Neural cell (in vitro differentiated cells): Measurements from ENCODE around the gene NEFH. TPM values are rescaled to one million over a fixed set of nuclear protein-coding genes. Genes with fewer than 3 reads are reported as not detected.

Experiments
- H2AFZ ChIP-seq: fragments of 200-600, 300-800 bp; sonication (generic), shearing (Covaris generic); 2 replicates; pipeline ENCODE4 v1.6.0; 2014; ENCODE audit warnings: low read depth, mild to moderate bottlenecking, antibody characterized with exemption, low read length, moderate library complexity
- H3F3A ChIP-seq: fragments of 200-600 bp; shearing (Covaris generic); 2 replicates; pipeline ENCODE4 v1.6.1; 2016; ENCODE audit warnings: mild to moderate bottlenecking, moderate library complexity, mixed read lengths, antibody characterized with exemption, low read length; ENCODE audit not compliant: insufficient read depth, poor library complexity, severe bottlenecking
- H3K27ac ChIP-seq: fragments of 200-600, 300-800 bp; sonication (generic), shearing (Covaris generic); 2 replicates; pipeline ENCODE4 v1.5.1; 2014; ENCODE audit warnings: mild to moderate bottlenecking, low read length, moderate library complexity
- H3K27me3 ChIP-seq: fragments of 300-800, 200-600 bp; sonication (generic), shearing (Covaris generic); 2 replicates; pipeline ENCODE4 v1.6.0; 2014; ENCODE audit warnings: mild to moderate bottlenecking, low read depth, low read length, moderate library complexity; ENCODE audit not compliant: insufficient read depth
- H3K36me3 ChIP-seq: fragments of 300-800, 200-600 bp; sonication (generic), shearing (Covaris generic); 2 replicates; pipeline ENCODE4 v1.5.1; 2014; ENCODE audit warnings: mild to moderate bottlenecking, antibody characterized with exemption, low read length, moderate library complexity; ENCODE audit not compliant: insufficient read depth
- H3K4me2 ChIP-seq: fragments of 300-800, 200-600 bp; sonication (generic), shearing (Covaris generic); 2 replicates; pipeline ENCODE4 v1.6.0; 2014; ENCODE audit warnings: mild to moderate bottlenecking, low read length
- H3K4me3 ChIP-seq: fragments of 300-800, 200-600 bp; sonication (generic), shearing (Covaris generic); 2 replicates; pipeline ENCODE4 v1.5.1; 2014; ENCODE audit warnings: mild to moderate bottlenecking, low read length, moderate library complexity
- H3K79me2 ChIP-seq: fragments of 200-600 bp; shearing (Covaris generic); replicated peaks from 2 replicates; pipeline ENCODE4 v1.6.0; 2014; ENCODE audit warnings: mild to moderate bottlenecking, low read length, moderate library complexity; ENCODE audit not compliant: insufficient read depth
- H3K9ac ChIP-seq: fragments of 300-800, 200-600 bp; sonication (generic), shearing (Covaris generic); 2 replicates; pipeline ENCODE4 v1.6.1; 2016; ENCODE audit warnings: mild to moderate bottlenecking, low read length, mixed read lengths
- H3K9me2 ChIP-seq: fragments of 200-600 bp; shearing (Covaris generic); 2 replicates; pipeline ENCODE4 v1.6.1; 2016; ENCODE audit warnings: mild to moderate bottlenecking, low read length, mixed read lengths; ENCODE audit not compliant: insufficient read depth
- H3K9me3 ChIP-seq: fragments of 200-600, 300-800 bp; sonication (generic), shearing (Covaris generic); 2 replicates; pipeline ENCODE4 v1.6.1; 2016; ENCODE audit warnings: mild to moderate bottlenecking, mixed run types, low read length, moderate library complexity, mixed read lengths
- H4K20me1 ChIP-seq: fragments of 200-600 bp; shearing (Covaris generic); 2 replicates; pipeline ENCODE4 v1.6.1; 2016; ENCODE audit warnings: mild to moderate bottlenecking, mixed run types; ENCODE audit not compliant: insufficient read depth
- EP300 ChIP-seq: fragments of 450-650 bp; conservative IDR thresholded peaks from 2 replicates; pipeline ENCODE4 v1.6.1; 2014; ENCODE audit warnings: antibody characterized with exemption, mild to moderate bottlenecking, moderate library complexity; ENCODE audit not compliant: poor library complexity, severe bottlenecking
- EZH2 ChIP-seq: fragments of 200-600, 300-800 bp; shearing (Covaris generic), sonication (generic); IDR thresholded peaks from 2 replicates; pipeline ENCODE4 v1.6.1; 2014; ENCODE audit warnings: antibody characterized with exemption, low read length, borderline replicate concordance, mild to moderate bottlenecking; ENCODE audit not compliant: insufficient read depth, poor library complexity, severe bottlenecking
- MXI1 ChIP-seq: fragments of 450-650 bp; conservative IDR thresholded peaks from 2 replicates; pipeline ENCODE4 v1.6.1; 2014; ENCODE audit warnings: antibody characterized with exemption, mild to moderate bottlenecking; ENCODE audit not compliant: poor library complexity, severe bottlenecking
- POLR2AphosphoS5 ChIP-seq: IDR thresholded peaks from 2 replicates; pipeline ENCODE4 v1.6.1; 2012
- RAD21 ChIP-seq: fragments of 450-650 bp; conservative IDR thresholded peaks from 2 replicates; pipeline ENCODE4 v1.6.1; 2014; ENCODE audit warnings: antibody characterized with exemption, mild to moderate bottlenecking, moderate library complexity
- SMC3 ChIP-seq: fragments of 450-650 bp; conservative IDR thresholded peaks from 2 replicates; pipeline ENCODE4 v1.6.1; 2014; ENCODE audit warnings: antibody characterized with exemption, mild to moderate bottlenecking, moderate library complexity; ENCODE audit not compliant: poor library complexity
- TAF1 ChIP-seq: IDR thresholded peaks from 2 replicates; pipeline ENCODE4 v1.6.1; 2012; ENCODE audit warnings: low read depth
- polyA plus RNA-seq: library from polyadenylated mRNA; depleted of rRNA; stranded (reverse); fragments of >200 nt; gene quantifications from 2 replicates; pipeline ENCODE4 v1.2.3, GENCODE V29; 2014
- TF ChIP-seq, protein P1 (sequence below): IDR thresholded peaks from 2 replicates; pipeline ENCODE4 v1.6.1; 2012; ENCODE audit warnings: borderline replicate concordance
- TF ChIP-seq, protein P2 (sequence below): fragments of 450-650 bp; IDR thresholded peaks from 2 replicates; pipeline ENCODE4 v1.5.1; 2014; ENCODE audit warnings: antibody characterized with exemption, mild to moderate bottlenecking, moderate library complexity; ENCODE audit not compliant: poor library complexity, severe bottlenecking

The NEFH gene
- polyA plus RNA-seq, 1 donor from 2014 or later, result 0.05 TPM

DNA sequence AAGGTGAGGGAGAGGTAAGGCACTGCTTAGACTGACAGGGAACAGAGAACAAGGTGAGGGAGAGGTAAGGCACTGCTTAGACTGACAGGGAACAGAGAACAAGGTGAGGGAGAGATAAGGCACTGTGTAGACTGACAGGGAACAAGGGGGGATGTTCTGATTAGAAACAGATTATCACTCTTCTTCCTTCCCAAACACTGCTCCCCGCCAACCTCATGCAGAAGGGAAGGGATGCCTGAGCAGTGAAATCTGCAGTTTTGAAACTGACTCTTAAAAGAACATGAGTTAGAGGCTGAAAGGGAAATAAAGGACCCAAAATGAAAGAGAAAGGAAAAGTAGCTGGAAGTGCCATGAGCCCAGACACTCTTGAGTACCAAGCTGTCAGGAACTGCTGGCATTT lies 29.8 kb downstream of the NEFH start (continued):
- TF ChIP-seq, protein P1, sequence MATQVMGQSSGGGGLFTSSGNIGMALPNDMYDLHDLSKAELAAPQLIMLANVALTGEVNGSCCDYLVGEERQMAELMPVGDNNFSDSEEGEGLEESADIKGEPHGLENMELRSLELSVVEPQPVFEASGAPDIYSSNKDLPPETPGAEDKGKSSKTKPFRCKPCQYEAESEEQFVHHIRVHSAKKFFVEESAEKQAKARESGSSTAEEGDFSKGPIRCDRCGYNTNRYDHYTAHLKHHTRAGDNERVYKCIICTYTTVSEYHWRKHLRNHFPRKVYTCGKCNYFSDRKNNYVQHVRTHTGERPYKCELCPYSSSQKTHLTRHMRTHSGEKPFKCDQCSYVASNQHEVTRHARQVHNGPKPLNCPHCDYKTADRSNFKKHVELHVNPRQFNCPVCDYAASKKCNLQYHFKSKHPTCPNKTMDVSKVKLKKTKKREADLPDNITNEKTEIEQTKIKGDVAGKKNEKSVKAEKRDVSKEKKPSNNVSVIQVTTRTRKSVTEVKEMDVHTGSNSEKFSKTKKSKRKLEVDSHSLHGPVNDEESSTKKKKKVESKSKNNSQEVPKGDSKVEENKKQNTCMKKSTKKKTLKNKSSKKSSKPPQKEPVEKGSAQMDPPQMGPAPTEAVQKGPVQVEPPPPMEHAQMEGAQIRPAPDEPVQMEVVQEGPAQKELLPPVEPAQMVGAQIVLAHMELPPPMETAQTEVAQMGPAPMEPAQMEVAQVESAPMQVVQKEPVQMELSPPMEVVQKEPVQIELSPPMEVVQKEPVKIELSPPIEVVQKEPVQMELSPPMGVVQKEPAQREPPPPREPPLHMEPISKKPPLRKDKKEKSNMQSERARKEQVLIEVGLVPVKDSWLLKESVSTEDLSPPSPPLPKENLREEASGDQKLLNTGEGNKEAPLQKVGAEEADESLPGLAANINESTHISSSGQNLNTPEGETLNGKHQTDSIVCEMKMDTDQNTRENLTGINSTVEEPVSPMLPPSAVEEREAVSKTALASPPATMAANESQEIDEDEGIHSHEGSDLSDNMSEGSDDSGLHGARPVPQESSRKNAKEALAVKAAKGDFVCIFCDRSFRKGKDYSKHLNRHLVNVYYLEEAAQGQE, result no peak
- no peak for TF ChIP-seq EP300

DNA sequence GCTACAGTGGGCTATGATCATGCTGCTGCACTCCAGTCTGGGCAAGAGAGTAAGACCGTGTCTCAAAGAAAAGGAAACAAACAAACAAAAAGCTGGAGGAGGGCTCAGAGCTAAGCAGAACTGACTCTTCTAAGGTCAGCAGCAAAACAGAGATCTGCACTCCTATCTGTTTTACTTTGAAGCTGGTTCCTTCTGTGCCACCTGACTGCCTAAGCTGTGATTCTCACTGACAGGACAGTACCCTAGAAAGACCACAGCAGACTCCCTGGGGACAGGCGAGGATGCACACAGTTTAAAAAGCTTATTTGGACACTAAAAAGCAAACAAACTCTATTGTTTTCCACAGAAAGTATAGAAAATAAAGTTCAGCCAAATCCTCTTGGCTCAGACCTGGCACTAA lies 30.5 kb downstream of the NEFH start:
- no peaks in the 10 kb centered on the region for H3F3A ChIP-seq
- no peaks in the 10 kb centered on the region for H3K79me2 ChIP-seq
- H3K4me2 ChIP-seq, result no peak overlapping the region
- no peak overlapping the region for H3K4me3 ChIP-seq
- H3K9me2 ChIP-seq, result no peaks in the 10 kb centered on the region
- H3K9ac ChIP-seq, result no peak overlapping the region
- TF ChIP-seq SMC3 (no peak), POLR2AphosphoS5 (no peak), RAD21 (no peak), EP300 (no peak), MXI1 (no peak), TAF1 (no peak), EZH2 (no peak)
- TF ChIP-seq, protein P1, result no peak
- TF ChIP-seq, protein P2, sequence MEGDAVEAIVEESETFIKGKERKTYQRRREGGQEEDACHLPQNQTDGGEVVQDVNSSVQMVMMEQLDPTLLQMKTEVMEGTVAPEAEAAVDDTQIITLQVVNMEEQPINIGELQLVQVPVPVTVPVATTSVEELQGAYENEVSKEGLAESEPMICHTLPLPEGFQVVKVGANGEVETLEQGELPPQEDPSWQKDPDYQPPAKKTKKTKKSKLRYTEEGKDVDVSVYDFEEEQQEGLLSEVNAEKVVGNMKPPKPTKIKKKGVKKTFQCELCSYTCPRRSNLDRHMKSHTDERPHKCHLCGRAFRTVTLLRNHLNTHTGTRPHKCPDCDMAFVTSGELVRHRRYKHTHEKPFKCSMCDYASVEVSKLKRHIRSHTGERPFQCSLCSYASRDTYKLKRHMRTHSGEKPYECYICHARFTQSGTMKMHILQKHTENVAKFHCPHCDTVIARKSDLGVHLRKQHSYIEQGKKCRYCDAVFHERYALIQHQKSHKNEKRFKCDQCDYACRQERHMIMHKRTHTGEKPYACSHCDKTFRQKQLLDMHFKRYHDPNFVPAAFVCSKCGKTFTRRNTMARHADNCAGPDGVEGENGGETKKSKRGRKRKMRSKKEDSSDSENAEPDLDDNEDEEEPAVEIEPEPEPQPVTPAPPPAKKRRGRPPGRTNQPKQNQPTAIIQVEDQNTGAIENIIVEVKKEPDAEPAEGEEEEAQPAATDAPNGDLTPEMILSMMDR, result no peak
- H4K20me1 ChIP-seq, result no peaks in the 10 kb centered on the region
- H3K36me3 ChIP-seq, result no peaks in the 10 kb centered on the region
- H3K9me3 ChIP-seq, result no peaks in the 10 kb centered on the region
- no peak overlapping the region for H3K27ac ChIP-seq
- H2AFZ ChIP-seq, result no peak overlapping the region
- H3K27me3 ChIP-seq, result no peaks in the 10 kb centered on the region
